LNCaP clone FGC (cell line): ENCODE measurements around the gene PHKA2.

ENCODE experiments used
- DNase-seq: peaks from one replicate; pipeline ENCODE4 v3.0.0-alpha.2; 2011; ENCODE audit warnings: low read depth
- H3K4me3 ChIP-seq: 2 replicates; pipeline ENCODE4 v1.5.1; 2011; ENCODE audit warnings: mild to moderate bottlenecking, low read depth, low read length, control low read depth
- CTCF ChIP-seq: IDR thresholded peaks from 2 replicates; pipeline ENCODE4 v1.5.1; 2012; ENCODE audit warnings: mild to moderate bottlenecking; ENCODE audit not compliant: control insufficient read depth, insufficient read depth; ENCODE audit errors: extremely low read depth

Gene PHKA2

GRCh38 chrX:18891548-18891945 is 92.4 kb downstream of the PHKA2 start:
- no peak for TF ChIP-seq CTCF
- no peak overlapping the region for H3K4me3 ChIP-seq
- no peak for DNase-seq

GRCh38 chrX:18890724-18891547 is 93.0 kb downstream of the PHKA2 start:
- DNase-seq: no peak
- no peak for TF ChIP-seq CTCF
- H3K4me3 ChIP-seq: no peak overlapping the region

GRCh38 chrX:18890049-18890381 is 93.9 kb downstream of the PHKA2 start:
- no peak overlapping the region for H3K4me3 ChIP-seq
- no peak for TF ChIP-seq CTCF
- no peak for DNase-seq

GRCh38 chrX:18889346-18890048 is 94.4 kb downstream of the PHKA2 start:
- no peak overlapping the region for H3K4me3 ChIP-seq
- TF ChIP-seq CTCF: no peak
- no peak for DNase-seq

- DNase-seq: no peak
Observed at GRCh38 chrX:18888281-18888680, 95.6 kb downstream of the PHKA2 start.

GRCh38 chrX:18887825-18888212 is 96.1 kb downstream of the PHKA2 start:
- H3K4me3 ChIP-seq: no peak overlapping the region
- DNase-seq: no peak
- TF ChIP-seq CTCF: no peak

More at GRCh38 chrX:18888281-18888680, 95.6 kb downstream of the PHKA2 start:
- TF ChIP-seq CTCF: no peak
- no peak overlapping the region for H3K4me3 ChIP-seq

GRCh38 chrX:18887177-18887824 is 96.6 kb downstream of the PHKA2 start:
- no peak for TF ChIP-seq CTCF
- no peak for DNase-seq
- H3K4me3 ChIP-seq: no peak overlapping the region
